Lung (tissue), 12 donors: ENCODE measurements around the gene PANK1. TPM values are rescaled to one million over a fixed set of nuclear protein-coding genes. Genes with fewer than 3 reads are reported as not detected.

Experiments
- ATAC-seq: fragments of 200-7000 bp; cut with Tn5 transposase; one replicate; pipeline ENCODE4 v1.9.1; 2020; ENCODE audit warnings: moderate number of reproducible peaks; ENCODE audit not compliant: insufficient read depth, low FRiP score
- DNase-seq, 3 donors: peaks; one replicate each; pipeline ENCODE4 v3.0.0-alpha.2; 2013 to 2017
- H3K27ac ChIP-seq, 2 donors: one replicate each; pipeline ENCODE4 v1.5.1; 2013; ENCODE audit warnings: mild to moderate bottlenecking in 2 of 2, moderate library complexity in 2 of 2, control low read depth in 1 of 2, inconsistent platforms in 1 of 2, low read depth in 1 of 2, low read length in 1 of 2
- H3K27me3 ChIP-seq, 3 donors: one replicate each; pipeline ENCODE4 v1.5.1; 2013; ENCODE audit warnings: low read length in 2 of 3; ENCODE audit not compliant: control insufficient read depth in 3 of 3, insufficient read depth in 3 of 3
- H3K36me3 ChIP-seq, 4 donors: one replicate each; pipeline ENCODE4 v1.5.1; 2013; ENCODE audit warnings: low read length in 4 of 4, mild to moderate bottlenecking in 1 of 4, moderate library complexity in 1 of 4; ENCODE audit not compliant: control insufficient read depth in 4 of 4, insufficient read depth in 4 of 4
- H3K4me1 ChIP-seq, 5 donors: one replicate each; pipeline ENCODE4 v1.5.1; 2013; ENCODE audit warnings: low read length in 5 of 5, mild to moderate bottlenecking in 2 of 5, moderate library complexity in 1 of 5; ENCODE audit not compliant: control insufficient read depth in 5 of 5, insufficient read depth in 5 of 5
- H3K4me3 ChIP-seq: one replicate; pipeline ENCODE4 v1.5.1; 2013; ENCODE audit warnings: mild to moderate bottlenecking, control low read depth, moderate library complexity
- H3K9ac ChIP-seq, 2 donors: one replicate each; pipeline ENCODE4 v1.5.1; 2013; ENCODE audit warnings: low read length in 2 of 2, control low read depth in 1 of 2; ENCODE audit not compliant: insufficient read depth in 1 of 2
- H3K9me3 ChIP-seq, 4 donors: one replicate each; pipeline ENCODE4 v1.5.1; 2013; ENCODE audit warnings: low read length in 3 of 4, mild to moderate bottlenecking in 1 of 4, moderate library complexity in 1 of 4; ENCODE audit not compliant: control insufficient read depth in 4 of 4, insufficient read depth in 3 of 4
- WGBS, 2 donors: extraction: QIAGEN DNeasy Blood & Tissue Kit; methylation state at CpG; one replicate each; pipeline ENCODE4 v1.1.7; 2013; 5-methylcytosine and 5-hydroxymethylcytosine counted together
- polyA plus RNA-seq, 2 donors: library from polyadenylated mRNA; stranded (reverse); fragments of 200-250 nt; gene quantifications; one replicate each; pipeline ENCODE4 v1.2.1, GENCODE V29; 2013
- total RNA-seq, 2 donors: library from RNA; depleted of rRNA in 1 of 2; stranded (reverse); fragments of >200 nt in 1 of 2; gene quantifications; one replicate each; pipeline ENCODE4 v1.2.1, GENCODE V29; 2014 to 2021
- TF ChIP-seq, protein P1 (sequence below): IDR thresholded peaks from 2 replicates; pipeline ENCODE4 v1.5.1; 2012; ENCODE audit warnings: mild to moderate bottlenecking; ENCODE audit errors: control extremely low read depth, extremely low read depth
- donor health status: control.
- donor health status: control.
- donor health status: Bipolar disorder and iron deficiency.
- donor health status: healthy.
- donor health status: DM: yes; HTN: yes; CAD: no.

PANK1 gene
- total and polyA plus RNA-seq, 4 donors: 1.6 to 18.3 (median 4.4) TPM

GRCh38 chr10:89609833-89610346 lies 35.2 kb downstream of the PANK1 start:
- Histone ChIP-seq H3K9me3 (no peaks in the 10 kb centered on the region), H3K9ac (no peak overlapping the region), H3K27me3 (no peaks in the 10 kb centered on the region), H3K27ac (no peak overlapping the region), H3K4me3 (no peak overlapping the region), H3K4me1 (peaks cover 0 to 8% (median 0%) of the 10 kb centered on the region in 5 donors), H3K36me3 (peaks cover 4 to 17% (median 10%) of the 10 kb centered on the region in 4 donors)
- no peak for DNase-seq
- TF ChIP-seq, protein P1, sequence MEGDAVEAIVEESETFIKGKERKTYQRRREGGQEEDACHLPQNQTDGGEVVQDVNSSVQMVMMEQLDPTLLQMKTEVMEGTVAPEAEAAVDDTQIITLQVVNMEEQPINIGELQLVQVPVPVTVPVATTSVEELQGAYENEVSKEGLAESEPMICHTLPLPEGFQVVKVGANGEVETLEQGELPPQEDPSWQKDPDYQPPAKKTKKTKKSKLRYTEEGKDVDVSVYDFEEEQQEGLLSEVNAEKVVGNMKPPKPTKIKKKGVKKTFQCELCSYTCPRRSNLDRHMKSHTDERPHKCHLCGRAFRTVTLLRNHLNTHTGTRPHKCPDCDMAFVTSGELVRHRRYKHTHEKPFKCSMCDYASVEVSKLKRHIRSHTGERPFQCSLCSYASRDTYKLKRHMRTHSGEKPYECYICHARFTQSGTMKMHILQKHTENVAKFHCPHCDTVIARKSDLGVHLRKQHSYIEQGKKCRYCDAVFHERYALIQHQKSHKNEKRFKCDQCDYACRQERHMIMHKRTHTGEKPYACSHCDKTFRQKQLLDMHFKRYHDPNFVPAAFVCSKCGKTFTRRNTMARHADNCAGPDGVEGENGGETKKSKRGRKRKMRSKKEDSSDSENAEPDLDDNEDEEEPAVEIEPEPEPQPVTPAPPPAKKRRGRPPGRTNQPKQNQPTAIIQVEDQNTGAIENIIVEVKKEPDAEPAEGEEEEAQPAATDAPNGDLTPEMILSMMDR: no peak
- 0 to 56% methylated on average over 2 of the region's 2 CpGs for WGBS, 2 donors
- no peak for ATAC-seq

DNA sequence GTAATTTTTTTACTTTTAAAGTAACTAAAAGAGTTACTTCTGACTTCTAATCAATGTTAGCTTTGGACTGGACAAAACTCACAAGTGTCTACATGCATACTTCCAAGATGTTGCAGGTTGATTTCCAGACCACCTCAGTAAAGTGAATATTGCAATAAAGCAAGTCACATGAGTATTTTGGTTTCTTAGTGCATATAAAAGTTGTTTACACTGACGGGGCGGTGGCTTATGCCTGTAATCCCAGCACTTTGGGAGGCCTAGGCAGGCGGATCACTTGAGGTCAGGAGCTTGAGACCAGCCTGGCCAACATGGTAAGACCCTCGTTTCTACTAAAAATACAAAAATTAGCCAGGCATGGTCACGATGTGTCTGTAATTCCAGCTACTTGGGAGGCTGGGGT lies 40.8 kb downstream of the PANK1 start:
- Histone ChIP-seq H3K27me3 (no peaks in the 10 kb centered on the region), H3K4me1 (peaks cover 0 to 3% (median 0%) of the 10 kb centered on the region in 5 donors), H3K9me3 (no peaks in the 10 kb centered on the region), H3K9ac (no peak overlapping the region), H3K4me3 (no peak overlapping the region), H3K27ac (no peak overlapping the region), H3K36me3 (peaks cover 0 to 7% (median 2%) of the 10 kb centered on the region in 4 donors)
- WGBS, 2 donors: 87 to 94% methylated on average over 5 of the region's 5 CpGs
- DNase-seq (no peak), ATAC-seq (no peak)
- TF ChIP-seq, protein P1: no peak

- no peaks in the 10 kb centered on the region for H3K9me3 ChIP-seq
- TF ChIP-seq, protein P1: no peak
- ATAC-seq: no peak
- WGBS, 2 donors: 94 to 98% methylated on average over 2 of the region's 2 CpGs
- H3K27ac ChIP-seq: no peak overlapping the region
- H3K9ac ChIP-seq: no peak overlapping the region
- peaks cover 0 to 3% (median 0%) of the 10 kb centered on the region in 5 donors for H3K4me1 ChIP-seq
- H3K36me3 ChIP-seq: peaks cover 0 to 13% (median 8%) of the 10 kb centered on the region in 4 donors
- no peak overlapping the region for H3K4me3 ChIP-seq
- H3K27me3 ChIP-seq: no peaks in the 10 kb centered on the region
- no peak for DNase-seq
These were observed 42.1 kb downstream of the PANK1 start for GRCh38 chr10:89602919-89603318.

- 95 to 99% methylated on average over 2 of the region's 2 CpGs for WGBS, 2 donors
- no peaks in the 10 kb centered on the region for H3K9me3 ChIP-seq
- no peak overlapping the region for H3K9ac ChIP-seq
- ATAC-seq: no peak
- H3K27me3 ChIP-seq: no peaks in the 10 kb centered on the region
- no peak overlapping the region for H3K27ac ChIP-seq
- DNase-seq: no peak
- H3K4me1 ChIP-seq: peaks cover 0 to 3% (median 0%) of the 10 kb centered on the region in 5 donors
- peaks cover 0 to 13% (median 8%) of the 10 kb centered on the region in 4 donors for H3K36me3 ChIP-seq
- H3K4me3 ChIP-seq: no peak overlapping the region
- TF ChIP-seq, protein P1: no peak
These were observed 43.2 kb downstream of the PANK1 start for GRCh38 chr10:89601728-89602361.
